ENCODE results near the gene RIN3.

DNA sequence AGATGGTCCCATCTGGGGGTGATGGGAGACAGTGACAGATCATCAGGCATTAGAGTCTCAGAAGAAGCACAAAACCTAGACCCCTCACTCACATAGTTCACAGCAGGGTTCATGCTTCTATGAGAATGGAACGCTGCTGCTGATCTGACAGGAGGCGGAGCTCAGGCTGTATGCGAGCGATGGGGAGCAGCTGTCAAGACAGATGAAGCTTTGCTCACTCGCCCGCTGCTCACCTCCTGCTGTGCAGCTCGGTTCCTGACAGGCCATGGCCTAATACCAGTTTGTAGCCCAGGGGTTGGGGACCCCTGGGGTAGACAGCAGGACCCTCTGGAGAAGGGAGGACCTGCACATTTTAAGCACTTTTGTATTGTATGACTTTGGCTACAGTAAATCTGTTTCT is 123.6 kb downstream of the RIN3 start:
- TF ChIP-seq, protein P1, sequence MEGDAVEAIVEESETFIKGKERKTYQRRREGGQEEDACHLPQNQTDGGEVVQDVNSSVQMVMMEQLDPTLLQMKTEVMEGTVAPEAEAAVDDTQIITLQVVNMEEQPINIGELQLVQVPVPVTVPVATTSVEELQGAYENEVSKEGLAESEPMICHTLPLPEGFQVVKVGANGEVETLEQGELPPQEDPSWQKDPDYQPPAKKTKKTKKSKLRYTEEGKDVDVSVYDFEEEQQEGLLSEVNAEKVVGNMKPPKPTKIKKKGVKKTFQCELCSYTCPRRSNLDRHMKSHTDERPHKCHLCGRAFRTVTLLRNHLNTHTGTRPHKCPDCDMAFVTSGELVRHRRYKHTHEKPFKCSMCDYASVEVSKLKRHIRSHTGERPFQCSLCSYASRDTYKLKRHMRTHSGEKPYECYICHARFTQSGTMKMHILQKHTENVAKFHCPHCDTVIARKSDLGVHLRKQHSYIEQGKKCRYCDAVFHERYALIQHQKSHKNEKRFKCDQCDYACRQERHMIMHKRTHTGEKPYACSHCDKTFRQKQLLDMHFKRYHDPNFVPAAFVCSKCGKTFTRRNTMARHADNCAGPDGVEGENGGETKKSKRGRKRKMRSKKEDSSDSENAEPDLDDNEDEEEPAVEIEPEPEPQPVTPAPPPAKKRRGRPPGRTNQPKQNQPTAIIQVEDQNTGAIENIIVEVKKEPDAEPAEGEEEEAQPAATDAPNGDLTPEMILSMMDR (conservative IDR thresholded peaks at IDR 0.05; ENCODE audit: low read depth, low read length) = no peak
- no peak for TF ChIP-seq EZH2 (IDR thresholded peaks at IDR 0.05; ENCODE audit: borderline replicate concordance, low read depth, low read length, poor library complexity, severe bottlenecking)
